DND-41 (cell line): ENCODE measurements around the gene TMEM186.

ENCODE experiments used
- CTCF ChIP-seq: IDR thresholded peaks from 2 replicates; pipeline ENCODE4 v1.5.1; 2012; ENCODE audit warnings: borderline replicate concordance, low read length, moderate library complexity, mild to moderate bottlenecking; ENCODE audit not compliant: poor library complexity, severe bottlenecking; ENCODE audit errors: extremely low read depth
- EZH2 ChIP-seq: IDR thresholded peaks from 3 replicates; pipeline ENCODE4 v1.6.1; 2012; ENCODE audit warnings: borderline replicate concordance, low read depth, mild to moderate bottlenecking, moderate library complexity, low read length, inconsistent platforms; ENCODE audit not compliant: severe bottlenecking

- TF ChIP-seq CTCF (no peak), EZH2 (no peak)
These were observed 8.8 kb downstream of the TMEM186 start for GRCh38 chr16:8788578-8789172.
